ENCODE measurements around the gene KLHL29.

DNA sequence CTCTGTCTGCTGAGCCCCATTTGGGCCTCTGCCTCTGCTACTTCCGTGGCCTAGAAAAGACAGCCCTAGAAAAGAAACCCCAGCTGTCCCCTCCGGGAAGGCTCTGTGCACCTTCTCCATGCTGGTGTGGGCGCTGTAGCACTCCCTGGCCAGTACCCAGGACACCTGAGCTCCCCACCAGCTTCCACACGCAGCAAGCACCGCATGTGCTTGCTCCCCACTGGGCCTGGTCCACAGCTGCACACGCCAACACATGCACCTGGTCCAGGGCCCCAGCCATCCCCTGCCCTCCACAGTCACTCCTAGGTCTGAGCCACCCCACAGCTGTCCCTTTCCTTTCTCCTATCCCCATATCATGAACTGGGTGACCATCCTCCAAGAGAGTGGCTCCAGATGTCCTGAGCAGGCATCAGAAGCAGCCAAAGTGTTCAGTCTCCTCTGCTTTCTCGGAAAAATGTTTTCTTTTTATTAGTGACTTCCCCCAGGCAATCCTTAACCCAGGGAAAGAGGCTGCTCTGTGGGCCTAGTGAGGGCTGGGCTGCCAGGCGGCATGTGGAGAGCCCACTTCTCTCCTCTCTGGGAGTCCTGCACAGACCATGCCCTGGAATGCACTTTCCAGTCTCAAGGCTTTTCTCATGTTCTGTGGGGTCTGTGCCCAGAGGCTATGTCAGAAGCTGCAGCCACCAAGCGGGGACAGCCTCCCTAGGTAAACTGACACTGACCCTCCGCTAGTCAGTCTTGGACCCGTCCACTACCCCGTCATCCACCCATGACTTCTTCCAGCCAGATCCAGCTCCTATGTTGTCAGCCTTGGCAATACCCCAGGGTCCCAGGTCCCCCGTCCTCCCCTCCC is 133.7 kb downstream of the KLHL29 start:
- TF ChIP-seq, protein P1, sequence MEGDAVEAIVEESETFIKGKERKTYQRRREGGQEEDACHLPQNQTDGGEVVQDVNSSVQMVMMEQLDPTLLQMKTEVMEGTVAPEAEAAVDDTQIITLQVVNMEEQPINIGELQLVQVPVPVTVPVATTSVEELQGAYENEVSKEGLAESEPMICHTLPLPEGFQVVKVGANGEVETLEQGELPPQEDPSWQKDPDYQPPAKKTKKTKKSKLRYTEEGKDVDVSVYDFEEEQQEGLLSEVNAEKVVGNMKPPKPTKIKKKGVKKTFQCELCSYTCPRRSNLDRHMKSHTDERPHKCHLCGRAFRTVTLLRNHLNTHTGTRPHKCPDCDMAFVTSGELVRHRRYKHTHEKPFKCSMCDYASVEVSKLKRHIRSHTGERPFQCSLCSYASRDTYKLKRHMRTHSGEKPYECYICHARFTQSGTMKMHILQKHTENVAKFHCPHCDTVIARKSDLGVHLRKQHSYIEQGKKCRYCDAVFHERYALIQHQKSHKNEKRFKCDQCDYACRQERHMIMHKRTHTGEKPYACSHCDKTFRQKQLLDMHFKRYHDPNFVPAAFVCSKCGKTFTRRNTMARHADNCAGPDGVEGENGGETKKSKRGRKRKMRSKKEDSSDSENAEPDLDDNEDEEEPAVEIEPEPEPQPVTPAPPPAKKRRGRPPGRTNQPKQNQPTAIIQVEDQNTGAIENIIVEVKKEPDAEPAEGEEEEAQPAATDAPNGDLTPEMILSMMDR (IDR thresholded peaks at IDR 0.05) = no peak
- TF ChIP-seq POLR2A (IDR thresholded peaks at IDR 0.05) = no peak
